DOHH2 (cell line): ENCODE measurements around the gene POGZ.

Source experiments
- H3F3A ChIP-seq: fragments of 200-600 bp; sonication (generic), shearing (Covaris generic); 2 replicates; pipeline ENCODE4 v1.6.0; 2016; ENCODE audit warnings: antibody characterized with exemption, mild to moderate bottlenecking; ENCODE audit not compliant: control insufficient read depth, insufficient read depth
- H3K27ac ChIP-seq: fragments of 200-600 bp; sonication (generic); 2 replicates; pipeline ENCODE4 v1.5.1; 2014; ENCODE audit warnings: low read depth, mild to moderate bottlenecking, low read length, moderate library complexity
- H3K27me3 ChIP-seq: fragments of 200-600 bp; sonication (generic); 2 replicates; pipeline ENCODE4 v1.6.1; 2014; ENCODE audit warnings: mild to moderate bottlenecking, low read length, mixed read lengths; ENCODE audit not compliant: control insufficient read depth
- H3K36me3 ChIP-seq: fragments of 200-600 bp; sonication (generic); 2 replicates; pipeline ENCODE4 v1.6.1; 2014; ENCODE audit warnings: mild to moderate bottlenecking, low read length, moderate library complexity, mixed read lengths; ENCODE audit not compliant: control insufficient read depth
- H3K4me1 ChIP-seq: fragments of 200-600 bp; sonication (generic); 2 replicates; pipeline ENCODE4 v1.6.1; 2014; ENCODE audit warnings: mild to moderate bottlenecking, low read length, mixed read lengths; ENCODE audit not compliant: control insufficient read depth
- H3K4me2 ChIP-seq: fragments of 200-600 bp; sonication (generic); 2 replicates; pipeline ENCODE4 v1.6.0; 2014; ENCODE audit warnings: mild to moderate bottlenecking, low read length, moderate library complexity
- H3K4me3 ChIP-seq: fragments of 200-600 bp; sonication (generic); 2 replicates; pipeline ENCODE4 v1.5.1; 2014; ENCODE audit warnings: mild to moderate bottlenecking, low read length, mixed read lengths
- H3K79me2 ChIP-seq: fragments of 200-600 bp; sonication (generic); 2 replicates; pipeline ENCODE4 v1.6.1; 2014; ENCODE audit warnings: mild to moderate bottlenecking, low read length, mixed read lengths; ENCODE audit not compliant: control insufficient read depth
- H3K9me2 ChIP-seq: fragments of 200-600 bp; sonication (generic); replicated peaks from 2 replicates; pipeline ENCODE4 v1.6.1; 2014; ENCODE audit warnings: mild to moderate bottlenecking, low read length, mixed read lengths; ENCODE audit not compliant: control insufficient read depth
- H3K9me3 ChIP-seq: fragments of 200-600 bp; sonication (generic); 2 replicates; pipeline ENCODE4 v1.6.1; 2014; ENCODE audit warnings: antibody characterized with exemption, low read length, mixed read lengths; ENCODE audit not compliant: control insufficient read depth, insufficient read depth
- H4K20me1 ChIP-seq: fragments of 200-600 bp; sonication (generic); 2 replicates; pipeline ENCODE4 v1.6.0; 2014; ENCODE audit warnings: low read depth, mild to moderate bottlenecking, antibody characterized with exemption, low read length, moderate library complexity; ENCODE audit not compliant: control insufficient read depth, insufficient read depth
- CTCF ChIP-seq: fragments of 200-600 bp; sonication (generic); IDR thresholded peaks from one replicate; pipeline ENCODE4 v1.5.1; 2014; ENCODE audit warnings: antibody characterized with exemption, mild to moderate bottlenecking, low read depth, low read length; ENCODE audit not compliant: poor library complexity, severe bottlenecking
- EZH2phosphoT487 ChIP-seq: fragments of 200-600 bp; sonication (generic); IDR thresholded peaks from 2 replicates; pipeline ENCODE4 v1.6.1; 2017; ENCODE audit warnings: borderline replicate concordance, mild to moderate bottlenecking, antibody characterized with exemption, low read length, moderate library complexity, mixed read lengths

Gene POGZ

GRCh38 chr1:151478140-151478812 is 19.0 kb upstream of the POGZ start:
- peaks cover 7% of the 10 kb centered on the region for H3K9me3 ChIP-seq
- no peaks in the 10 kb centered on the region for H3K4me1 ChIP-seq
- TF ChIP-seq EZH2phosphoT487 (no peak), CTCF (no peak)
- H3K79me2 ChIP-seq = no peaks in the 10 kb centered on the region
- no peak overlapping the region for H3K4me3 ChIP-seq
- no peak overlapping the region for H3K27ac ChIP-seq
- no peaks in the 10 kb centered on the region for H3K27me3 ChIP-seq
- H3K9me2 ChIP-seq = no peaks in the 10 kb centered on the region
- H3K4me2 ChIP-seq = no peak overlapping the region
- no peaks in the 10 kb centered on the region for H3K36me3 ChIP-seq
- no peaks in the 10 kb centered on the region for H3F3A ChIP-seq
- no peaks in the 10 kb centered on the region for H4K20me1 ChIP-seq

- no peaks in the 10 kb centered on the region for H3K4me1 ChIP-seq
- H3K9me3 ChIP-seq = peaks cover 4% of the 10 kb centered on the region
- H3K4me2 ChIP-seq = no peak overlapping the region
- no peak overlapping the region for H3K27ac ChIP-seq
- no peaks in the 10 kb centered on the region for H3F3A ChIP-seq
- no peak overlapping the region for H3K4me3 ChIP-seq
- H4K20me1 ChIP-seq = no peaks in the 10 kb centered on the region
- no peaks in the 10 kb centered on the region for H3K27me3 ChIP-seq
- H3K79me2 ChIP-seq = no peaks in the 10 kb centered on the region
- no peaks in the 10 kb centered on the region for H3K36me3 ChIP-seq
- no peak for TF ChIP-seq EZH2phosphoT487
- TF ChIP-seq CTCF = no peak
- H3K9me2 ChIP-seq = no peaks in the 10 kb centered on the region
Measured at GRCh38 chr1:151477066-151477465, 17.8 kb upstream of the POGZ start.

- Histone ChIP-seq H3F3A (no peaks in the 10 kb centered on the region), H3K4me1 (no peaks in the 10 kb centered on the region), H3K9me2 (no peaks in the 10 kb centered on the region), H3K4me2 (no peak overlapping the region), H3K79me2 (no peaks in the 10 kb centered on the region), H3K9me3 (no peaks in the 10 kb centered on the region), H3K4me3 (no peak overlapping the region), H3K27ac (no peak overlapping the region), H4K20me1 (no peaks in the 10 kb centered on the region), H3K27me3 (no peaks in the 10 kb centered on the region), H3K36me3 (no peaks in the 10 kb centered on the region)
- TF ChIP-seq EZH2phosphoT487 (no peak), CTCF (no peak)
Measured at GRCh38 chr1:151476083-151476482, 16.8 kb upstream of the POGZ start.
